ENCODE results near the gene IL36A. TPM values are rescaled to one million over a fixed set of nuclear protein-coding genes. Genes with fewer than 3 reads are reported as not detected.
A peak's percentile ranks its signal among the peaks of the same experiment; 100 is the strongest.

Gene IL36A
- total and polyA plus RNA-seq, 9 of the 15 experiments (the other 6 are each of a cell fraction or from before 2014, with no cell fraction given): not detected

DNA sequence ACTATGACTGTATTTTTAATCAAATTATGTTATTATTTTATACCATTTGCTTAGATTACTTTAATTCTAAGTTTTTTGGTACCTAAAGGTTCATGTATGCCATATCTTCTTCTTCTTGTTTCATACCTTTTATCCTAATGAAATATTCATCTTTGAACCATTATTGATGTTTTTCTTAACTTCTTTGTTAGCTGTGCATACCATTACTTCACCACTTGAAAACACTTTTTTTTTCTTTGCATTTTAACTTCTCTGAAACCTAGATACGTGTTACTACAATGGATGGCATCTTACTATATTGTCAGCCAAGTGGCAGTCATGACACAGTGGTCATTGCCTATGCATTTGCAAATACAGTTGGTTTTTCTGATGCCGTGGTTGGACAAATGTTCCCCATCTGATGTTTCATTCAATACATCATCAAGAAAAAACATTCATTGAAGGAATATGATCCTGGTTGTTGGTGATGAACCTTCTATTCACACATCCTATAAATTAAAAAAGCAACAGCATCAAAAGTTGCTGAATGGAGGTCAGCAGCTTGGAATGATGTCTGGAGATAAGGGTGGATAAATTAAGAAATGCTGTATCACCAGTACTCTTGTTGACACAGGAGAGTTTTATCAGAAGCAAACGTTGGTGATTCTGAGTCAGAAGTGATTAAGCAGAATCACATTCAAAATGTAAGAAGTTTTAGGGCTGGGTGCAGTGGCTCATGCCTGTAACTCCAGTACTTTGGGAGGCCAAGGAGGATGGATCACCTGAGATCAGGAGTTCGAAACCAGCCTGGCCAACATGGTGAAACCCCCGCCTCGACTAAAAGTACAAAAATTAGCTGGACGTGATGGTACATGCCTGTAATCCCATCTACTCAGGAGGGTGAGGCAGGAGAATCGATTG is 7.4 kb downstream of the IL36A start (continued):
- TF ChIP-seq TOE1 (IDR thresholded peaks at IDR 0.05; ENCODE audit: borderline replicate concordance) (peak; percentile 60), TOE1 (CRISPR knock-in tag; IDR thresholded peaks at IDR 0.05; ENCODE audit: borderline replicate concordance, low read depth) (no peak), ZNF23 (CRISPR knock-in tag; IDR thresholded peaks at IDR 0.05) (0 out of 2 replicates have a peak, but pooled peaks have one; percentile 9), RFX1 (IDR thresholded peaks at IDR 0.05) (peak; percentile 18; the same call in 1 of the 2 replicates), KLF13 (tag; IDR thresholded peaks at IDR 0.05; ENCODE audit: borderline replicate concordance, low read depth) (0 out of 2 replicates have a peak, but pooled peaks have one; percentile 6), HDAC3 (IDR thresholded peaks at IDR 0.05; ENCODE audit: borderline replicate concordance, partially characterized antibody) (peak; percentile 98), PYGO2 (tag; IDR thresholded peaks at IDR 0.05) (no peak), KDM4B (IDR thresholded peaks at IDR 0.05; ENCODE audit: borderline replicate concordance in 2 of 2, low read depth in 1 of 2) (no peak; a peak in 1 of 4 replicates), IFI16 (CRISPR knock-in tag; IDR thresholded peaks at IDR 0.05) (no peak), RUNX1 (IDR thresholded peaks at IDR 0.05; ENCODE audit: low read depth) (0 out of 2 replicates have a peak, but pooled peaks have one; percentile 34), ZBTB7A (IDR thresholded peaks at IDR 0.05; ENCODE audit: borderline replicate concordance, control insufficient read depth, low read depth, low read length) (no peak), RBM17 (IDR thresholded peaks at IDR 0.05; ENCODE audit: borderline replicate concordance, low read depth, low read length) (no peak), KHSRP (IDR thresholded peaks at IDR 0.05) (no peak), MAFG (tag; conservative IDR thresholded peaks at IDR 0.05) (peak; percentile 99), MTA2 (IDR thresholded peaks at IDR 0.05; ENCODE audit: low read depth) (peak; percentile 91)
- TF ChIP-seq, protein P1, sequence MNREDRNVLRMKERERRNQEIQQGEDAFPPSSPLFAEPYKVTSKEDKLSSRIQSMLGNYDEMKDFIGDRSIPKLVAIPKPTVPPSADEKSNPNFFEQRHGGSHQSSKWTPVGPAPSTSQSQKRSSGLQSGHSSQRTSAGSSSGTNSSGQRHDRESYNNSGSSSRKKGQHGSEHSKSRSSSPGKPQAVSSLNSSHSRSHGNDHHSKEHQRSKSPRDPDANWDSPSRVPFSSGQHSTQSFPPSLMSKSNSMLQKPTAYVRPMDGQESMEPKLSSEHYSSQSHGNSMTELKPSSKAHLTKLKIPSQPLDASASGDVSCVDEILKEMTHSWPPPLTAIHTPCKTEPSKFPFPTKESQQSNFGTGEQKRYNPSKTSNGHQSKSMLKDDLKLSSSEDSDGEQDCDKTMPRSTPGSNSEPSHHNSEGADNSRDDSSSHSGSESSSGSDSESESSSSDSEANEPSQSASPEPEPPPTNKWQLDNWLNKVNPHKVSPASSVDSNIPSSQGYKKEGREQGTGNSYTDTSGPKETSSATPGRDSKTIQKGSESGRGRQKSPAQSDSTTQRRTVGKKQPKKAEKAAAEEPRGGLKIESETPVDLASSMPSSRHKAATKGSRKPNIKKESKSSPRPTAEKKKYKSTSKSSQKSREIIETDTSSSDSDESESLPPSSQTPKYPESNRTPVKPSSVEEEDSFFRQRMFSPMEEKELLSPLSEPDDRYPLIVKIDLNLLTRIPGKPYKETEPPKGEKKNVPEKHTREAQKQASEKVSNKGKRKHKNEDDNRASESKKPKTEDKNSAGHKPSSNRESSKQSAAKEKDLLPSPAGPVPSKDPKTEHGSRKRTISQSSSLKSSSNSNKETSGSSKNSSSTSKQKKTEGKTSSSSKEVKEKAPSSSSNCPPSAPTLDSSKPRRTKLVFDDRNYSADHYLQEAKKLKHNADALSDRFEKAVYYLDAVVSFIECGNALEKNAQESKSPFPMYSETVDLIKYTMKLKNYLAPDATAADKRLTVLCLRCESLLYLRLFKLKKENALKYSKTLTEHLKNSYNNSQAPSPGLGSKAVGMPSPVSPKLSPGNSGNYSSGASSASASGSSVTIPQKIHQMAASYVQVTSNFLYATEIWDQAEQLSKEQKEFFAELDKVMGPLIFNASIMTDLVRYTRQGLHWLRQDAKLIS (CRISPR knock-in tag; IDR thresholded peaks at IDR 0.05): no peak
- TF ChIP-seq, protein P2, sequence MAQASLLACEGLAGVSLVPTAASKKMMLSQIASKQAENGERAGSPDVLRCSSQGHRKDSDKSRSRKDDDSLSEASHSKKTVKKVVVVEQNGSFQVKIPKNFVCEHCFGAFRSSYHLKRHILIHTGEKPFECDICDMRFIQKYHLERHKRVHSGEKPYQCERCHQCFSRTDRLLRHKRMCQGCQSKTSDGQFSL (CRISPR knock-in tag; IDR thresholded peaks at IDR 0.05): no peak
- TF ChIP-seq, protein P2 (tag; IDR thresholded peaks at IDR 0.05): no peak
- TF ChIP-seq, protein P3, sequence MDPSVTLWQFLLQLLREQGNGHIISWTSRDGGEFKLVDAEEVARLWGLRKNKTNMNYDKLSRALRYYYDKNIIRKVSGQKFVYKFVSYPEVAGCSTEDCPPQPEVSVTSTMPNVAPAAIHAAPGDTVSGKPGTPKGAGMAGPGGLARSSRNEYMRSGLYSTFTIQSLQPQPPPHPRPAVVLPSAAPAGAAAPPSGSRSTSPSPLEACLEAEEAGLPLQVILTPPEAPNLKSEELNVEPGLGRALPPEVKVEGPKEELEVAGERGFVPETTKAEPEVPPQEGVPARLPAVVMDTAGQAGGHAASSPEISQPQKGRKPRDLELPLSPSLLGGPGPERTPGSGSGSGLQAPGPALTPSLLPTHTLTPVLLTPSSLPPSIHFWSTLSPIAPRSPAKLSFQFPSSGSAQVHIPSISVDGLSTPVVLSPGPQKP (CRISPR knock-in tag; IDR thresholded peaks at IDR 0.05): no peak
- TF ChIP-seq, protein P4, sequence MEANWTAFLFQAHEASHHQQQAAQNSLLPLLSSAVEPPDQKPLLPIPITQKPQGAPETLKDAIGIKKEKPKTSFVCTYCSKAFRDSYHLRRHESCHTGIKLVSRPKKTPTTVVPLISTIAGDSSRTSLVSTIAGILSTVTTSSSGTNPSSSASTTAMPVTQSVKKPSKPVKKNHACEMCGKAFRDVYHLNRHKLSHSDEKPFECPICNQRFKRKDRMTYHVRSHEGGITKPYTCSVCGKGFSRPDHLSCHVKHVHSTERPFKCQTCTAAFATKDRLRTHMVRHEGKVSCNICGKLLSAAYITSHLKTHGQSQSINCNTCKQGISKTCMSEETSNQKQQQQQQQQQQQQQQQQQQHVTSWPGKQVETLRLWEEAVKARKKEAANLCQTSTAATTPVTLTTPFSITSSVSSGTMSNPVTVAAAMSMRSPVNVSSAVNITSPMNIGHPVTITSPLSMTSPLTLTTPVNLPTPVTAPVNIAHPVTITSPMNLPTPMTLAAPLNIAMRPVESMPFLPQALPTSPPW (CRISPR knock-in tag; IDR thresholded peaks at IDR 0.05): peak; percentile 57
